NCI-H2107 treated with DMSO at 0.1 percent for 48 hours (cell line): ENCODE measurements around the gene IRAK4.

Experiments used
- DNase-seq: peaks from one replicate; lab custom pipeline; 2025; ENCODE audit not compliant: unreplicated experiment; lab: John Stamatoyannopoulos, UW

IRAK4 gene

GRCh38 chr12:43835656-43836474 is 77.1 kb downstream of the IRAK4 start, which contains the start of gene TMEM117:
TSS of gene TMEM117 (plus strand) at chr12:43836081.
- DNase-seq, result no peak

GRCh38 chr12:43836475-43836989 is 77.8 kb downstream of the IRAK4 start:
- DNase-seq, result no peak
